ENCODE results near the gene SGMS1.
A peak's percentile ranks its signal among the peaks of the same experiment; 100 is the strongest.
"Not testable (repeated sequence)": the region's sequence is repeated elsewhere in the genome, so short reads cannot be mapped to it uniquely, and the experiment has no call there.

The SGMS1 gene

DNA sequence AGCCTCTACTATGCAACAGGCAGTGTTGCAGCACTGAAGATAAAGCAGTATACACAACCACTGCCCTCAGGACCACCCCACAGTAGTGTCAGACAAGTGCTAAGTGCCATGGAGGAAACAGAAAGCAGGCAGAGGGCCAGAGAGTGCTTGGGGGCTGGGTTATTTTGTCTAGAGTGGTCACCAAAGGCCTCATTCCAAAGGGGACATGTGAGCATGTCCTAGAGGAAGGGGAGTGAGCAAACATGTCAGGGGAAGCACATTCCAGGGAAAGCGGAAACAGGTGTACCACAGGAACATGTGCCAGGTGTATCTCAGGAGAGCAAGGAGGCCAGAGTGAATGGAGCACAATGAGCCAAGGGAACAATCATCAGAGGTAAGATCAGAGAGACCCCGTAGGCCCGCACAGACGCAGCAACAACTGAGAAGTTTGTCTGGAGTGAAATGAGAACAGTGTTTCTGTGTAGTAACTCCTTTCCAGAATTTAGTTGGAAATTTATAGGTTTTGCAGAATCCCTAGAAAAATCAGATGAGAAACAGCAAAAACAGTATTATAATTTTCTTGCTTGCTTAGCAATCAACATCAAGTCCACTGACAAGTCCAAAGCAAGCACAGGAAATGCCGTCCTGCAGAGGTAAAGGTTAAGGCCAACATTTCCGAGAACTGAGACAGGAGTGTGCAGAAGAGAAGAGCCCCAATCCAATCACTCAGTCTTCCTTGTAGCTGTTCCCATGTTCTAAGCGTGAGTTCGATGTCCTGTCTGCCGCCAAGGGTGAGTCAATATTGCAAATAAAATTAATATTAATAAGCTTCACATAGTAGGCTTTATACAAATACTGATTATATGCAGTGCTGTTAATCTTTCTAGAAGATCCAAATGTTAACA, 67.3 kb downstream of the SGMS1 start:
- DNase-seq (ENCODE audit: low spot score), result no peak

DNA sequence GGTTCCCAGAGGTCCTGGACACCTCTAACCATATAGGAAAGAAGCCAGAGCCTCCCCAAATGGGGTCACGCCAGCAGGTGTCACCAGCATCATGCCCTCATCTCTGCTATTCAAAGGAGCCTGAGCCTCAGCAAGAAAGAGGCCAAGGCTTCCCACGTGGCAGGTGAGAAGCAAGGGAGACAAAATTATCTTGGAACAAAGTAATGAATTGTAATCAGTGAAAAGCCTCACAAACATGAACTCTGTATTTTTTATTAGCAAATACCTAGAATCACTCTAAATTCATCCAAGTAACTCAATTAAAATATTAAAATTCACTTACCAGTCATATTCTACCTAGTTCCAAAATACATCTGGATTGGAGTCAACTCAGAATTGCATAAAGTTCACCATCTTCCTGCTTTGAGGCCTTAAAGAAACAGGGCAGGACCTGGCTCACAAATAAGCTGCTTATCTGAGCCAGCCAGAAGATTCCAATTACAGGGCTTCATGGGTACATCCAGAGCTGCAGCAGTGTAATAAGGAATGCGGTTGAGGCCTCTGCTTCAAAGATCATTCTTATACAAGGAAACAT, 68.7 kb downstream of the SGMS1 start:
- no peak for DNase-seq (ENCODE audit: low spot score)

DNA sequence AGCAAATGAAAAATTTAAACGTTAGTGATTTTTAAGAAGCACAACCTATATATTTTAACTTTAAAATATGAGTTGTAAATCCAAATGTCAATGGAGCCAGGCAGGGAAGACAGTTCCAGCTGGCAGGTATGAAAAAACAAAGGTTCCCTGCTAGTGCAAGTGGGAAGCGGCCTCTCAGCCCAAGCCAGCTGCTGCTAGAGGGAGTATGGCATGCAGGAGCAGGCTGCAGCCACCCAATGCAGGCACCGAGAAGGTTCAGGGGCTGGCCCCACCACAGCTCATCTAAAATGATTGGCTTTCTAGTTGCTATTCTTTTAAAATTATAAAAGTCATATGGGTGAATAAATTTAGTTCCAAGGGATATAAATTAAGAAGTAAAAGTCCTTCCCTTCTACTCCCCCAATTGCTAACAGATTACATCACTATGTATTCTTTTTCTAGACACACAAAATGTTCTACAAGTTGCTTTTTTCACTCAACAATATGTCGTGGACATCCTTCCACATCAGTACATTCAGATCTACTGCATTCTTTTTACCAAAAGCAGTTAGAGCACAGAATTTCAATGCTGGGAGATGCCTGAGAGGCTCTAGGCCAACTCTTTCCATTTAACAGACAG, 69.3 kb downstream of the SGMS1 start:
- no peak for DNase-seq (ENCODE audit: low spot score)

DNA sequence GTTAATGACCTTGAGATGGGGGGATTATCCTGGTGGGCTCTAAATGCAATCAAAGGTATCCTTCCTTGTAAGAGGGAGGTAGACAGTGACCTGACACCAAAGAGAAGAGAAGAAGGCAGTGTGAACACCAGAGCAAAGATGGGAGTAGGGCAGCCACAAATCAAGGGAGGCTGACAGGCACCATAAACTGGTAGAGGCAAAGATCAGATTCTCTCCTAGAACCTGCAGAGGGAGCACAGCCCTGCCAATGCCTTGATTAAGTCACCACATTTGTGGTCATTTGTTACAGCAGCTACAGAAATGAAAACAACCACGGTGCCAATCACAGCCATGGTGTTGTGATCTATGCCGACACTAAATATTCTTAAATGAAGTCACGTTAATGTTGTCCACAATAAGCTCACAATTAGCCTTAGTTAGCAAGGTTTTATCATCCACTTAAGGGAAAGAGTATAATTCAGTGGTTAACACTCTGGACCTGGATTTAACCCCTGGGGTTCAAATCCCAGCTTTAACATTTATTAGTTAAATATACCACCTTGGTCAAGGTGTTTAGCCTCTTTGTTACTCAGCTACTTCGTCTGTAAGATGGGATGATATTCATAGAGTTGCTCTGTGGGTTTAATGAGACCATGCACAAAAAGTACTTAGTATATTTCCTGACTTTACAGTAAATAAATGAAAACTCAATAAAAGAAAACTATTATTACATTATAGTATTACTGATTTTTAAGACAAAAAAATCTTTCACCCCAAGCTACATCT, 70.8 kb downstream of the SGMS1 start:
- DNase-seq (ENCODE audit: low spot score), result peak; percentile 45

- no peak for DNase-seq (ENCODE audit: low spot score)
Measured at GRCh38 chr10:50552308-50552707, 71.4 kb downstream of the SGMS1 start.

DNA sequence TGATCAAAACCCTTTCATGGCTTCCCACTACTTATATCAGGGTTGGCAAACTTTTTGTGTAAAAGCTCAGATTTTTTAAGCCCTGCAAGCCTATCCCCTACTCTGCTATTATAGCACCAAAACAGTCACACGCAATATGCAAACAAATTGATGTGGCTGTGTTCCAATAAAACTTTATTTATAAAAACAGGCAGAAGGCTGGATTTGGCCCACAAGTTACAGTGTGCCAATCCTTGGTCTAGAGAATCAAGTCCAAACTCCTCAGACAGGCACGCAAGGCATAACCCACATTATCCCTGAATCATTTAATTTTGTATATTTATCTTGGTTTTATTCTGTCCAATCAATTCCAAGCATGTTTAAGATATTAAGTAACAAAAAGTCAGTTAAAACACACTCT, 71.9 kb downstream of the SGMS1 start:
- DNase-seq (ENCODE audit: low spot score), result no peak

- no peak for DNase-seq (ENCODE audit: low spot score)
Measured at GRCh38 chr10:50550291-50550839, 73.4 kb downstream of the SGMS1 start.

- not testable (repeated sequence) for DNase-seq (ENCODE audit: low spot score)
Measured at GRCh38 chr10:50549186-50549585, 74.6 kb downstream of the SGMS1 start.

GRCh38 chr10:50548481-50548880, 75.3 kb downstream of the SGMS1 start:
- DNase-seq (ENCODE audit: low spot score), result not testable (repeated sequence)

DNA sequence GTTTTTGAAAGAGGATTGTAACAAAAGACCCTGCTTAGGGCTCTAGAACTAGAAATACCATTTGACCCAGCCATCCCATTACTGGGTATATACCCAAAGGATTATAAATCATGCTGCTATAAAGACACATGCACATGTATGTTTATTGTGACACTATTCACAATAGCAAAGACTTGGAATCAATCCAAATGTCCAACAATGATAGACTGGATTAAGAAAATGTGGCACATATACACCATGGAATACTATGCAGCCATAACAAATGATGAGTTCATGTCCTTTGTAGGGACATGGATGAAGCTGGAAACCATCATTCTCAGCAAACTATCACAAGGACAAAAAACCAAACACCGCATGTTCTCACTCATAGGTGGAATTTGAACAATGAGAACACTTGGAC, 77.5 kb downstream of the SGMS1 start:
- not testable (repeated sequence) for DNase-seq (ENCODE audit: low spot score)

DNA sequence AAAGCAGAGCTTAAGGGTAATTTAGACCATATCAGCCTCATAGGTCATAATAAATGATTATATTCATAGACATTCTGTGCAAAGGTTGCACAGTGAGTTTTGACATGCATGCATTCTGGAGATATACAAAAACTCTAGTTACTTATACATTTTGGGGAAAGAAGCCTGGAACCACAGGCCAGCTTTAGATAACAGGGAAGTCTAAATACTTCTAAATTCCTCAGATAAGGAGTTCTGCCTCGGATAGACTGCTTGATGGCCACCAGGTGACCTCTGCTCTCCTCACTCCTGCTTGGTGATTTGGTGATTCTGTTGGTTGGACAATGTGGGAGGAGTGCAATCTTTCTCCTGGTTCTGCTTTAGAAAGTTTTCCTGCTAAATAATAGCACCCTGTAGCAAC, 77.9 kb downstream of the SGMS1 start:
- DNase-seq (ENCODE audit: low spot score), result no peak

GRCh38 chr10:50544857-50545429, 78.8 kb downstream of the SGMS1 start:
- DNase-seq (ENCODE audit: low spot score), result peak; percentile 25

GRCh38 chr10:50544095-50544856, 79.5 kb downstream of the SGMS1 start:
- no peak for DNase-seq (ENCODE audit: low spot score)

DNA sequence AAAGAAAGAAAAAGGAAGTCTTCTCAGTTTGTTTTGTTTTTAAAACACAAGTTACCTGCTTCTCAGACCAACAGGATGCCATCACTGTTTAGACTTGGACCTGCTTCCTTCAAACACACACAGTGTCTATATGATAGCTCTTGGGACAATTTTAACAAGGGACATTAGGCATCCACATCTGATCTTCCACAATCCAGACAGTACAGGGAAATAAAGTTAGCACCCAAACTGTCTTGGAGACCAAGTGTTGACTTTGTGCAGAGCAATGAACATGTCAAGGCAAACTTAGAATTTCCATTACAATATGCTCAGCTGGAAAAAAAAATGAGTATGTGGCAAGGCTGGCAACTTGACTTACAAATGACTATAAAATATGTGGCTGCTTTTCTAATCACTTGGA, 80.9 kb downstream of the SGMS1 start:
- no peak for DNase-seq (ENCODE audit: low spot score)

GRCh38 chr10:50541921-50542320, 81.8 kb downstream of the SGMS1 start:
- DNase-seq (ENCODE audit: low spot score), result no peak

DNA sequence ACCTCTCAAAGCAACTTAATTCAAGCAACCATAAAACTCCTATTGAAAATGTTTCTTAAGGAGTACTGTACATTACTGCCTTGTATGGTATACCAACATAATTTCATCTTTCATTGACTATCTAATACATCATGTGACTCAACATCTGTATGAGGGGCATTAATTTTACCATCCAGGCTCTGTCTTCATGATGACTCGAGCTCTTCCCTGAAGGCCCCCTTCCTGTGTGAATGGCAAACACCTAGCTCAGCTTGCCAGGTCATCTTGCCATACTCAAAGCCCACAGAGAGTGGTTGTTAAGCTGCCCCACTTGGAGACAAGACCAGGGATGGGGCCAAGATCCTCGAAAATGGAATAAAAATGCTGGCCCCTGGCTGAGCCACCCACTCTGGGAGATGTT, 82.4 kb downstream of the SGMS1 start:
- peak; percentile 34 for DNase-seq (ENCODE audit: low spot score)

DNA sequence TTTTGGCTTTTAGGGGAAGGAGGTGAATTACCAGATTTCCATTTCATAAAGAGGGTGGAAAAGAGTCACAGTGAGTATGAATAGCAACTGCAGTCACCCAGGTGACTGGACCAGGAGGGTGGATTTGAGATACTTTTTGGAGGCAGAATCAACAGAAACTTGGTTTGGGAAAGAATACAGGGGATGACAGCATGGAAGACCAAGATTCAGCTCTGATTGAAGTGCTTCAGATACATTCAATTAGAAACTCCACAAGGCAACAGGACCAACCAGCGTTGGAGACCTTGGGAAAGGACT, 83.0 kb downstream of the SGMS1 start:
- no peak for DNase-seq (ENCODE audit: low spot score)

DNA sequence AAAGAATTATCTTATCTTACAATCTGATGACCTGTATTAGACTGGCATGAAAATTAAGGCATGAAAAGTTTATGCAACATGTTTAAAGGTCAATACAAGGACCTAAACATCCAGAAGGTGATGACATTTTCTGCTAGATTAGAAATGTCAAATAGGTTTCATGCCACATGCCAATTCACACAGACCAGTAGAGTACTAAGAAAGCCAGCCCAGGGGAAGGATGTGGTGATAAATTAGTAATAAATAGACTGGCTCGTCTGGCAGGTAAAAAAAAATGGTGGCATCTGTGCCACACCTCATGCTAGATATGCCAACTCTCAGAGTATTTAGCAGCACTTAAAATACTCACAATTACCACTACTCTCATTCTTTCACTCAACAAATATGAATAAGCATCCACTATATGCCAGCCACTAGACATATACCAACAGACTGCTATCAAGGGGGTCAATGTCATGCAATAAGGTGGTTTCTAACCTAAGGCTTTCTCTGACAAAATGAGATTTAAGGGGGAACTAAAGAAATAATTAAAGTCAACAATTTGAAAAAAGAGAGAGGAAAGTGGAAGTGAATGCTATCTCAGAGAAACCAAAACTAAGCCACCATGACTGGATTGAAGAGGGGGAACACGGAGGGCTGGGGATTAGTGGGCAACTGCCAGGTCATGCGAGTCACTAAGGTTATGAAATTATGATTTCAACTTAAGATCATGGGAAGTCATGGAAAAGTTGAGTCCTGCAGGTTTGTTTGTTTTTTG, 83.5 kb downstream of the SGMS1 start:
- DNase-seq (ENCODE audit: low spot score), result peak; percentile 68

DNA sequence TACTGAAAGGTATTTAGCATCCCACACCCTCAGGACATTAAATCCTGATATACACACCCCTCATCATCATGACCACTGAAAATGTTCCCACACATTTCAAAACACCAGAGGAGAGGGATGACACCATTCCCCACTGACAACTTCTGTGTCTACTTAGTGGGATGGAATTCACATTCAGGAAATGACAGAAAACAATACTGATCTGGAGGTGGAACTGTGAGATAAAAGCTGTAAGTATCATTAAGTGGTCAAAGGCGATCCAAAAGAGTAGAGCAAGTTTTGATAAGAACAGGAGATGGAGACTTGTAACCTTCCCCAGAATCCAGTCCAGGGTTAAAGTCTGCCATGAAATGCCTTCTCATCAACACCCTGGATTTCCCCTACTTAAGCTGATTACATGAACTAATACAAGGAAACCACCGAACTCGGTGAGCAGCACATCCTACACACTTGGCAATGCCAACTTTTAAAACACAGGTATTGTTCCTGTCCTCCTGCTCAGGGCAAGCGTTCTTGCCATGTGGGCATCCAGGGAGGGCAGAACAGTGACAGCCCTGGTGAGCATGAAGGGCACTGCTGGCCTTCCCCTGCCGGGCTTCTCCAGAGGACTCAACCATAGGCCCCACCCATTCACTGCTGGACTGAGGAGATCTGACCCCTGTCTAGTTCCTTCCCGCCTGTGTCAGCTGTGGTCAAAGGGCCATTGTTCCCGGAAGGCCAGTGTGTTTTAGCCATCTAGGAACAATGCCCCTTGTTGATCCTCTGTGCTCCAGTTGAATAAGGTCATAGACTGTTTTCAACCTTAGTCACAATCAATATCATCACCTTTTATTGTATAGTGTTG, 85.0 kb downstream of the SGMS1 start:
- DNase-seq (ENCODE audit: low spot score), result peak; percentile 61

Measured in activated CD4-positive, alpha-beta T cell treated with anti-CD3 and anti-CD28 coated beads, Interleukin-2, Interleukin-4, amounts not matched to agents 100 ng/mL and 50 ng/mL, durations not matched to agents 16 hours and 8 hours (primary cell).